Loucy (cell line): ENCODE data around the gene CFAP77.

ENCODE experiments used
- H2AFZ ChIP-seq: fragments of 200-600 bp; sonication (generic); 2 replicates; pipeline ENCODE4 v1.6.0; 2016; ENCODE audit warnings: antibody characterized with exemption, mild to moderate bottlenecking, low read length, moderate library complexity
- H3F3A ChIP-seq: fragments of 200-600 bp; 2 replicates; pipeline ENCODE4 v1.6.0; 2016; ENCODE audit warnings: antibody characterized with exemption, low read depth, mild to moderate bottlenecking
- H3K27me3 ChIP-seq: fragments of 200-600 bp; sonication (generic); 2 replicates; pipeline ENCODE4 v1.6.1; 2014; ENCODE audit warnings: low read length, mild to moderate bottlenecking; ENCODE audit not compliant: insufficient read depth, poor library complexity, severe bottlenecking
- H3K36me3 ChIP-seq: fragments of 200-600 bp; sonication (generic); 2 replicates; pipeline ENCODE4 v1.6.1; 2016; ENCODE audit warnings: low read length; ENCODE audit not compliant: insufficient read depth
- H3K4me1 ChIP-seq: fragments of 200-600 bp; sonication (generic); 2 replicates; pipeline ENCODE4 v1.5.1; 2014; ENCODE audit warnings: low read length, mild to moderate bottlenecking; ENCODE audit not compliant: insufficient read depth, poor library complexity, severe bottlenecking
- H3K4me2 ChIP-seq: fragments of 200-600 bp; sonication (generic); 2 replicates; pipeline ENCODE4 v1.6.0; 2014; ENCODE audit warnings: antibody characterized with exemption, low read length, low read depth, mild to moderate bottlenecking; ENCODE audit not compliant: poor library complexity, severe bottlenecking
- H3K4me3 ChIP-seq: fragments of 200-600 bp; sonication (generic); 2 replicates; pipeline ENCODE4 v1.5.1; 2014; ENCODE audit warnings: low read length, mild to moderate bottlenecking, mixed read lengths; ENCODE audit not compliant: poor library complexity, severe bottlenecking
- H3K79me2 ChIP-seq: fragments of 200-600 bp; sonication (generic); 2 replicates; pipeline ENCODE4 v1.6.1; 2014; ENCODE audit warnings: low read length; ENCODE audit not compliant: insufficient read depth
- H3K9ac ChIP-seq: fragments of 200-600 bp; sonication (generic); 2 replicates; pipeline ENCODE4 v1.6.0; 2014; ENCODE audit warnings: mild to moderate bottlenecking, low read depth, low read length, moderate library complexity; ENCODE audit not compliant: poor library complexity, severe bottlenecking
- H3K9me2 ChIP-seq: fragments of 200-600 bp; sonication (generic); replicated peaks from 2 replicates; pipeline ENCODE4 v1.6.1; 2016; ENCODE audit warnings: low read depth, low read length, mixed read lengths
- H3K9me3 ChIP-seq: fragments of 200-600 bp; sonication (generic); 2 replicates; pipeline ENCODE4 v1.6.1; 2014; ENCODE audit warnings: mild to moderate bottlenecking, antibody characterized with exemption, low read length, low read depth; ENCODE audit not compliant: insufficient read depth
- H4K20me1 ChIP-seq: fragments of 200-600 bp; sonication (generic); 2 replicates; pipeline ENCODE4 v1.6.0; 2014; ENCODE audit warnings: antibody characterized with exemption, low read length, mild to moderate bottlenecking; ENCODE audit not compliant: insufficient read depth, poor library complexity, severe bottlenecking
- EZH2phosphoT487 ChIP-seq: fragments of 200-600 bp; IDR thresholded peaks from 2 replicates; pipeline ENCODE4 v1.6.1; 2018; ENCODE audit warnings: antibody characterized with exemption, mild to moderate bottlenecking, moderate library complexity, borderline replicate concordance
- TF ChIP-seq, protein P1 (sequence below): fragments of 200-600 bp; sonication (generic); conservative IDR thresholded peaks from 2 replicates; pipeline ENCODE4 v1.5.1; 2014; ENCODE audit warnings: mild to moderate bottlenecking, antibody characterized with exemption, low read length

Gene CFAP77

DNA sequence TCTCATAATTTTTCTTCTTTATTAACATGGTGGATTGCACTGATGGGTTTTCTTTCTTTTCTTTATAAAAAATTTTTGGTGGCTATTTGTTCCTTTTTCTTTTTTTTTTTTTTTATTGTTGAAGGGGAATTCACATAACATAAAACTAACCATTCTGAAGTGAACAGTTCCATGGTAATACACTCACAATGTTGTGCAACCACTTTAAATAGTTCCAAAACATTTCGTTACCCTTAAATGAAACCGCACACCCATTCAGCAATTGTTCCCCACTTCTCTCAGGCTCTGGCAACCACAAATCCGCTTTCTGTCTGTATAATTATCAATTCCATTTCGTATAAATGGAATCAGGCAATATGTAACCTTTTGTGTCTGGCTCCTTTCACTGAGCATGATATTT lies 43.5 kb upstream of the CFAP77 start:
- H3K9ac ChIP-seq, result no peak overlapping the region
- no peak overlapping the region for H3K4me2 ChIP-seq
- TF ChIP-seq EZH2phosphoT487, result no peak
- TF ChIP-seq, protein P1, sequence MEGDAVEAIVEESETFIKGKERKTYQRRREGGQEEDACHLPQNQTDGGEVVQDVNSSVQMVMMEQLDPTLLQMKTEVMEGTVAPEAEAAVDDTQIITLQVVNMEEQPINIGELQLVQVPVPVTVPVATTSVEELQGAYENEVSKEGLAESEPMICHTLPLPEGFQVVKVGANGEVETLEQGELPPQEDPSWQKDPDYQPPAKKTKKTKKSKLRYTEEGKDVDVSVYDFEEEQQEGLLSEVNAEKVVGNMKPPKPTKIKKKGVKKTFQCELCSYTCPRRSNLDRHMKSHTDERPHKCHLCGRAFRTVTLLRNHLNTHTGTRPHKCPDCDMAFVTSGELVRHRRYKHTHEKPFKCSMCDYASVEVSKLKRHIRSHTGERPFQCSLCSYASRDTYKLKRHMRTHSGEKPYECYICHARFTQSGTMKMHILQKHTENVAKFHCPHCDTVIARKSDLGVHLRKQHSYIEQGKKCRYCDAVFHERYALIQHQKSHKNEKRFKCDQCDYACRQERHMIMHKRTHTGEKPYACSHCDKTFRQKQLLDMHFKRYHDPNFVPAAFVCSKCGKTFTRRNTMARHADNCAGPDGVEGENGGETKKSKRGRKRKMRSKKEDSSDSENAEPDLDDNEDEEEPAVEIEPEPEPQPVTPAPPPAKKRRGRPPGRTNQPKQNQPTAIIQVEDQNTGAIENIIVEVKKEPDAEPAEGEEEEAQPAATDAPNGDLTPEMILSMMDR, result no peak
- H3K79me2 ChIP-seq, result no peaks in the 10 kb centered on the region
- H3K9me2 ChIP-seq, result no peaks in the 10 kb centered on the region
- H3F3A ChIP-seq, result no peaks in the 10 kb centered on the region
- no peaks in the 10 kb centered on the region for H3K27me3 ChIP-seq
- H3K9me3 ChIP-seq, result no peaks in the 10 kb centered on the region
- no peaks in the 10 kb centered on the region for H3K4me1 ChIP-seq
- no peak overlapping the region for H3K4me3 ChIP-seq
- no peaks in the 10 kb centered on the region for H3K36me3 ChIP-seq
- H2AFZ ChIP-seq, result no peak overlapping the region
- no peaks in the 10 kb centered on the region for H4K20me1 ChIP-seq

DNA sequence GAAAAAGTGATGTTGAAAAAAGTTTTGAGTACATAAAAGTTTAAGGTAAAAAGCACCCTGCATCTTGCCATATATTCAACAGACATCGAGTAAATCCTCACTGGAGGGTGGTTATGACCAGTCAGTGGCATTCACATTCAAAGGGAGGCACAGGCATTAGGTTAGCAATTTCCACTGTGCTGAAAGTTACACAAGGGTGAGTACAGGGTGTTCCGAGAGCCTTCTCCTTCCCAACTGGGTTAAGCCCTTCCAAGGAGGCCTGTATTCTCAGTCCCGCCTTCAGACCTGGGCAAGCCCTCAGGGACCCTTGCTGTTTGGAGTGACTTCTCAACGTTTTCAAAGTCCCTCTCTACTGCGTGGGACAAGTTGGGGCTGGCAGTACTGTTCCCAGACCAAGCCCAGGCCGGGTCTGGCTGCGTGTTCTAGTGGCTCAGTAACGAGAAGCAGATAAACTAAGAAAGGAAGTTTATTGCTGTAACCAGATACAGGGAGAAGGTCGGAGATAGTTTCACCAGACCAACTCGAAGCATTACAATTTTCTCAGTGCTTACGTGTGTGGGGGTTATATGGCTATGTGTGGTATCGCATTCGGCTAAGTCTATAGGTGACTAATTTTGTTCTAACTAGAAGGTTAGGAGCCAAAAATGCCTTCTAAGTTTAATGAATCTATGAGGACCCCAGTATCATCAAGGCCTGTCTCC lies 42.2 kb upstream of the CFAP77 start:
- no peak overlapping the region for H3K9ac ChIP-seq
- no peak overlapping the region for H2AFZ ChIP-seq
- no peaks in the 10 kb centered on the region for H3F3A ChIP-seq
- H3K9me3 ChIP-seq, result no peaks in the 10 kb centered on the region
- H3K27me3 ChIP-seq, result no peaks in the 10 kb centered on the region
- H3K9me2 ChIP-seq, result no peaks in the 10 kb centered on the region
- no peak overlapping the region for H3K4me3 ChIP-seq
- peaks cover 5% of the 10 kb centered on the region for H3K4me1 ChIP-seq
- TF ChIP-seq, protein P1, result no peak
- no peak for TF ChIP-seq EZH2phosphoT487
- H3K79me2 ChIP-seq, result no peaks in the 10 kb centered on the region
- H3K36me3 ChIP-seq, result no peaks in the 10 kb centered on the region
- no peaks in the 10 kb centered on the region for H4K20me1 ChIP-seq
- H3K4me2 ChIP-seq, result no peak overlapping the region

- Histone ChIP-seq H3K9ac (no peak overlapping the region), H3K9me2 (no peaks in the 10 kb centered on the region), H3K27me3 (no peaks in the 10 kb centered on the region), H3K4me2 (no peak overlapping the region), H3K36me3 (peaks cover under 1% of the 10 kb centered on the region; the same call in 1 of the 2 replicates), H4K20me1 (no peaks in the 10 kb centered on the region), H3F3A (no peaks in the 10 kb centered on the region), H3K79me2 (no peaks in the 10 kb centered on the region), H3K4me3 (no peak overlapping the region), H3K9me3 (no peaks in the 10 kb centered on the region), H2AFZ (no peak overlapping the region), H3K4me1 (peaks cover 16% of the 10 kb centered on the region)
- TF ChIP-seq EZH2phosphoT487, result no peak
- TF ChIP-seq, protein P1, result no peak
Observed at GRCh38 chr9:132369421-132369820, 40.6 kb upstream of the CFAP77 start.
